ENCODE measurements around the gene MORN5. TPM values are rescaled to one million over a fixed set of nuclear protein-coding genes. Genes with fewer than 3 reads are reported as not detected.

The MORN5 gene
- total RNA-seq, 1 experiment from 2014 or later: not detected

DNA sequence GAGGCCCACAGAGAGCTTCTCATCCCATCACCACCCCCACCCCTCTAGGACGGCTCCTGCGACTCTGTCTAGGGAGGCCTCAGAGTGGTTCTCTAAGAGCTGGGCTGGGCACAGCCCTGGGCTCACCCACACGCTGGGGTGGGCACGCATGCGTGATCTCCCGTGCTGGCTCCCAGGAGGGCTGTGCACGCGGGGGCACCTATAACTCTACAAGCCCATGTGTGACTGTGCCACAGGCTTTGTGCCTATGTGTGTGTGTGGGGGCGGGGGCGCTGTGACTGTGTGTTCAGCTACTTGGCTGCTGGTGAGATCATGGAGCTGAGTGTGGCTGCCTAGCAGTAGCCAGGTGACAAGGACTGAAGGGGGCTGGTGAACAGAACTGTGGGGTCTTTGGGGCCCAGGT is 32.3 kb upstream of the MORN5 start:
- TF ChIP-seq, protein P1, sequence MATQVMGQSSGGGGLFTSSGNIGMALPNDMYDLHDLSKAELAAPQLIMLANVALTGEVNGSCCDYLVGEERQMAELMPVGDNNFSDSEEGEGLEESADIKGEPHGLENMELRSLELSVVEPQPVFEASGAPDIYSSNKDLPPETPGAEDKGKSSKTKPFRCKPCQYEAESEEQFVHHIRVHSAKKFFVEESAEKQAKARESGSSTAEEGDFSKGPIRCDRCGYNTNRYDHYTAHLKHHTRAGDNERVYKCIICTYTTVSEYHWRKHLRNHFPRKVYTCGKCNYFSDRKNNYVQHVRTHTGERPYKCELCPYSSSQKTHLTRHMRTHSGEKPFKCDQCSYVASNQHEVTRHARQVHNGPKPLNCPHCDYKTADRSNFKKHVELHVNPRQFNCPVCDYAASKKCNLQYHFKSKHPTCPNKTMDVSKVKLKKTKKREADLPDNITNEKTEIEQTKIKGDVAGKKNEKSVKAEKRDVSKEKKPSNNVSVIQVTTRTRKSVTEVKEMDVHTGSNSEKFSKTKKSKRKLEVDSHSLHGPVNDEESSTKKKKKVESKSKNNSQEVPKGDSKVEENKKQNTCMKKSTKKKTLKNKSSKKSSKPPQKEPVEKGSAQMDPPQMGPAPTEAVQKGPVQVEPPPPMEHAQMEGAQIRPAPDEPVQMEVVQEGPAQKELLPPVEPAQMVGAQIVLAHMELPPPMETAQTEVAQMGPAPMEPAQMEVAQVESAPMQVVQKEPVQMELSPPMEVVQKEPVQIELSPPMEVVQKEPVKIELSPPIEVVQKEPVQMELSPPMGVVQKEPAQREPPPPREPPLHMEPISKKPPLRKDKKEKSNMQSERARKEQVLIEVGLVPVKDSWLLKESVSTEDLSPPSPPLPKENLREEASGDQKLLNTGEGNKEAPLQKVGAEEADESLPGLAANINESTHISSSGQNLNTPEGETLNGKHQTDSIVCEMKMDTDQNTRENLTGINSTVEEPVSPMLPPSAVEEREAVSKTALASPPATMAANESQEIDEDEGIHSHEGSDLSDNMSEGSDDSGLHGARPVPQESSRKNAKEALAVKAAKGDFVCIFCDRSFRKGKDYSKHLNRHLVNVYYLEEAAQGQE (IDR thresholded peaks at IDR 0.05; ENCODE audit: insufficient read depth in 1 of 2, low read depth in 2 of 2, low read length in 1 of 2): no peak
- TF ChIP-seq TCF7L2 (IDR thresholded peaks at IDR 0.05; ENCODE audit: low read depth, low read length) (no peak), POLR2AphosphoS5 (IDR thresholded peaks at IDR 0.05; ENCODE audit: low read depth, low read length) (no peak), SIN3A (IDR thresholded peaks at IDR 0.05; ENCODE audit: borderline replicate concordance, insufficient read depth, low read depth, low read length) (no peak)
- TF ChIP-seq, protein P2, sequence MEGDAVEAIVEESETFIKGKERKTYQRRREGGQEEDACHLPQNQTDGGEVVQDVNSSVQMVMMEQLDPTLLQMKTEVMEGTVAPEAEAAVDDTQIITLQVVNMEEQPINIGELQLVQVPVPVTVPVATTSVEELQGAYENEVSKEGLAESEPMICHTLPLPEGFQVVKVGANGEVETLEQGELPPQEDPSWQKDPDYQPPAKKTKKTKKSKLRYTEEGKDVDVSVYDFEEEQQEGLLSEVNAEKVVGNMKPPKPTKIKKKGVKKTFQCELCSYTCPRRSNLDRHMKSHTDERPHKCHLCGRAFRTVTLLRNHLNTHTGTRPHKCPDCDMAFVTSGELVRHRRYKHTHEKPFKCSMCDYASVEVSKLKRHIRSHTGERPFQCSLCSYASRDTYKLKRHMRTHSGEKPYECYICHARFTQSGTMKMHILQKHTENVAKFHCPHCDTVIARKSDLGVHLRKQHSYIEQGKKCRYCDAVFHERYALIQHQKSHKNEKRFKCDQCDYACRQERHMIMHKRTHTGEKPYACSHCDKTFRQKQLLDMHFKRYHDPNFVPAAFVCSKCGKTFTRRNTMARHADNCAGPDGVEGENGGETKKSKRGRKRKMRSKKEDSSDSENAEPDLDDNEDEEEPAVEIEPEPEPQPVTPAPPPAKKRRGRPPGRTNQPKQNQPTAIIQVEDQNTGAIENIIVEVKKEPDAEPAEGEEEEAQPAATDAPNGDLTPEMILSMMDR (IDR thresholded peaks at IDR 0.05): no peak
- no peak for DNase-seq (ENCODE audit: low read depth, low spot score)
- no peaks in the 10 kb centered on the region; the same call in 1 of the 2 replicates for H3K4me1 ChIP-seq (ENCODE audit: control insufficient read depth, insufficient read depth, low read length)
- H3K27me3 ChIP-seq (ENCODE audit: control insufficient read depth, insufficient read depth, low read length): no peaks in the 10 kb centered on the region
- ATAC-seq: no peak
- intact Hi-C loops (cut with micrococcal nuclease; ENCODE audit: unreplicated experiment) (loop anchor here (5.0 to 10.0 kb wide), 2 partner anchors 325 to 687 kb away; no protein-coding TSS in a partner anchor), in situ Hi-C loops (cut with HindIII; ENCODE audit: low pct_unique_long_range_greater_than_20kb, low sequenced_read_pairs) (no loop called here)
- H3K9me3 ChIP-seq (ENCODE audit: control insufficient read depth, insufficient read depth, low read depth, low read length): no peaks in the 10 kb centered on the region
- no peak overlapping the region for H3K27ac ChIP-seq (ENCODE audit: low read length)
- H3K4me3 ChIP-seq (ENCODE audit: low read depth in 2 of 2, low read length in 2 of 2): no peak overlapping the region
- ChIA-PET CTCF (no interaction called here), POLR2A (no interaction called here)
- no peaks in the 10 kb centered on the region for H3K36me3 ChIP-seq (ENCODE audit: control insufficient read depth, insufficient read depth, low read length)
- BruUV-seq (replicated peaks): no TSS peak

DNA sequence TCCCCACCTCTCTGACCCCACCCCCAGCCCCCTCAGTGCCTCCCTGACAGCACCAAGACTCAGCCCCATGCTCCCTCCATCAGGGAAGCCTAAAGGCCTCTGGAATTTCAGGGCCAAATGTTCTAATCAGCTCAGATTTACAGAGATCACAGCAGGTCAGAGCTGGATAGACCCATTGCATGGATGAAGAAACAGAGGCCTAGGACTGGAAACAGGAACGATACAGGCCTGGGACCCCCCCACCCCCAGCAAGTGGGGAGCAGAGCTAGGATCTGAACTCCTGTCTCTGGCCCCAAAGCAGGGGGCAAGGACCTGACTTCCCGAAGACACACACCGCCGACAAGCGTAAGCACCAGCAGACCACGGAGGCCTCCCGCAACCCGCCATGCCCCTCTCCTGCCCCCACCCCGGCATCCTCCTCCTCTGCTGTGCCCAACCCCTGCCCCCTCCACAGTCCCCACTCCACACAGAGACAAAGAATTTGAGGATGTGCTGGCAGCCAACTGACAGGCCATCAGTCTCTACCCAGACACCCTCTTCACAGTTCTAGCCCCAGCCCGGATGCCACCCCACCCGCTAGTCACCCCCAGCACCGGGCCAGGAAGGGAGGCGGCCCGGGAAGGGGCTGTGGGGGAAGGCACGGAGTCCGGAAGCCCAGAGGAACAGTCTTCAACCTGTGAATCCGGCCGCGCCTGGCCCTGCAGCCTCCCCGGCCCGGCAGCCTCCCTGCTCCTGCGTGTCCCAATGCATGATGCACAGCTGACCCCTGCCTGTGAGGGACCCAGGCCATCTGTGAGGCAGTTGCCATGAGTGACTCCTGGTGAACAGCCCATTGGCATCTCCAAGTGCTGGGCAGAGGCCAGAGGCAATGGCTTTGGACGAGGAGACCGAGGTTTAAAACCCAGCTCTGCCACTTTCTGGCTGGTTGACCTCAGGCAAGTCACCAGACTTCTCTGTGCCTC is 31.4 kb upstream of the MORN5 start:
- in situ Hi-C loops (cut with HindIII; ENCODE audit: low pct_unique_long_range_greater_than_20kb, low sequenced_read_pairs): no loop called here
- no peaks in the 10 kb centered on the region for H3K27me3 ChIP-seq (ENCODE audit: control insufficient read depth, insufficient read depth, low read length)
- POLR2A ChIA-PET: no interaction called here
- H3K27ac ChIP-seq (ENCODE audit: low read length): no peak overlapping the region
- TF ChIP-seq POLR2AphosphoS5 (IDR thresholded peaks at IDR 0.05; ENCODE audit: low read depth, low read length) (no peak), SIN3A (IDR thresholded peaks at IDR 0.05; ENCODE audit: borderline replicate concordance, insufficient read depth, low read depth, low read length) (no peak), TCF7L2 (IDR thresholded peaks at IDR 0.05; ENCODE audit: low read depth, low read length) (no peak)
- TF ChIP-seq, protein P2 (IDR thresholded peaks at IDR 0.05): no peak
- TF ChIP-seq, protein P1 (IDR thresholded peaks at IDR 0.05; ENCODE audit: insufficient read depth in 1 of 2, low read depth in 2 of 2, low read length in 1 of 2): no peak
- H3K4me3 ChIP-seq (ENCODE audit: low read depth in 2 of 2, low read length in 2 of 2): no peak overlapping the region
- intact Hi-C loops (cut with micrococcal nuclease; ENCODE audit: unreplicated experiment): loop anchor here (5.0 to 10.0 kb wide), 2 partner anchors 324 to 687 kb away; no protein-coding TSS in a partner anchor
- H3K9me3 ChIP-seq (ENCODE audit: control insufficient read depth, insufficient read depth, low read depth, low read length): no peaks in the 10 kb centered on the region
- ATAC-seq: no peak
- CTCF ChIA-PET: no interaction called here
- BruUV-seq (replicated peaks): no TSS peak
- H3K4me1 ChIP-seq (ENCODE audit: control insufficient read depth, insufficient read depth, low read length): no peaks in the 10 kb centered on the region; the same call in 1 of the 2 replicates
- DNase-seq (ENCODE audit: low read depth, low spot score): no peak
- H3K36me3 ChIP-seq (ENCODE audit: control insufficient read depth, insufficient read depth, low read length): no peaks in the 10 kb centered on the region

Data from Panc1 (cell line).